ENCODE measurements around the gene ERBB3.

The ERBB3 gene

GRCh38 chr12:56143870-56144269, 63.9 kb downstream of the ERBB3 start:
- H3K27ac ChIP-seq (ENCODE audit: extremely low read depth, low read depth, low read length): no peak overlapping the region
- no peaks in the 10 kb centered on the region for H3K9me3 ChIP-seq (ENCODE audit: control insufficient read depth, insufficient read depth, low read depth, low read length)
- peaks cover 6% of the 10 kb centered on the region; the same call in 1 of the 2 replicates for H3K4me1 ChIP-seq (ENCODE audit: control insufficient read depth, insufficient read depth, low read length)
- CTCF ChIA-PET: interaction anchor here (0.6 to 0.9 kb wide), 2 partner anchors 16 to 37 kb away, joined by 3 read pairs; partner anchors contain the start of gene ESYT1
- H3K36me3 ChIP-seq (ENCODE audit: control insufficient read depth in 2 of 2, insufficient read depth in 1 of 2, low read length in 2 of 2): peaks cover 17 to 63% of the 10 kb centered on the region in 2 experiments; a peak in 2 of 3 replicates
- no peak overlapping the region for H3K4me3 ChIP-seq (ENCODE audit: low read depth, low read length)
- TF ChIP-seq ZNF10 (tag by site-specific recombination; IDR thresholded peaks at IDR 0.05) (no peak), ZNF660 (tag by site-specific recombination; IDR thresholded peaks at IDR 0.05) (no peak), PRDM2 (tag by site-specific recombination; IDR thresholded peaks at IDR 0.05; ENCODE audit: borderline replicate concordance) (no peak), ZNF560 (tag by site-specific recombination; IDR thresholded peaks at IDR 0.05; ENCODE audit: borderline replicate concordance) (no peak)
- POLR2A ChIA-PET: interaction anchor here (0.8 to 2.5 kb wide), 5 partner anchors 13 to 78 kb away, joined by 3 to 10 read pairs (median 4); partner anchors contain the start of genes ESYT1, MYL6, RNF41 and ZC3H10

- H3K4me1 ChIP-seq (ENCODE audit: control insufficient read depth, insufficient read depth, low read length): peaks cover 6% of the 10 kb centered on the region; the same call in 1 of the 2 replicates
- no peaks in the 10 kb centered on the region for H3K9me3 ChIP-seq (ENCODE audit: control insufficient read depth, insufficient read depth, low read depth, low read length)
- CTCF ChIA-PET: interaction anchor here (0.9 kb wide), 1 partner anchor 9 kb away, joined by 3 read pairs; no protein-coding TSS in a partner anchor
- POLR2A ChIA-PET: interaction anchor here (1.0 to 1.9 kb wide), 2 partner anchors 13 to 27 kb away, joined by 3 to 7 read pairs; partner anchors contain the start of genes MYL6 and ZC3H10
- no peak overlapping the region for H3K27ac ChIP-seq (ENCODE audit: extremely low read depth, low read depth, low read length)
- peaks cover 4 to 49% of the 10 kb centered on the region in 2 experiments; a peak in 2 of 3 replicates for H3K36me3 ChIP-seq (ENCODE audit: control insufficient read depth in 2 of 2, insufficient read depth in 1 of 2, low read length in 2 of 2)
- no peak for TF ChIP-seq ZNF529 (tag by site-specific recombination; IDR thresholded peaks at IDR 0.05; ENCODE audit: insufficient replicate concordance)
- TF ChIP-seq ZNF24 (tag by site-specific recombination; IDR thresholded peaks at IDR 0.05): no peak
- no peak for TF ChIP-seq ZNF548 (tag by site-specific recombination; IDR thresholded peaks at IDR 0.05)
- no peak for TF ChIP-seq ZBTB21 (tag by site-specific recombination; IDR thresholded peaks at IDR 0.05)
- no peak for TF ChIP-seq ZNF785 (tag by site-specific recombination; IDR thresholded peaks at IDR 0.05)
- TF ChIP-seq ZNF266 (tag by site-specific recombination; IDR thresholded peaks at IDR 0.05; ENCODE audit: low read depth): no peak
- no peak for TF ChIP-seq ZNF366 (tag by site-specific recombination; conservative IDR thresholded peaks at IDR 0.05)
- no peak for TF ChIP-seq ZNF555 (tag by site-specific recombination; conservative IDR thresholded peaks at IDR 0.05)
- H3K4me3 ChIP-seq (ENCODE audit: low read depth, low read length): no peak overlapping the region
Observed at GRCh38 chr12:56145217-56145616, 65.3 kb downstream of the ERBB3 start.

GRCh38 chr12:56146492-56147460, 66.8 kb downstream of the ERBB3 start:
- Histone ChIP-seq H3K27ac (ENCODE audit: extremely low read depth, low read depth, low read length) (no peak overlapping the region), H3K36me3 (ENCODE audit: control insufficient read depth in 2 of 2, insufficient read depth in 1 of 2, low read length in 2 of 2) (peaks cover 0 to 36% of the 10 kb centered on the region in 2 experiments; a peak in 2 of 3 replicates), H3K4me3 (ENCODE audit: low read depth, low read length) (no peak overlapping the region), H3K4me1 (ENCODE audit: control insufficient read depth, insufficient read depth, low read length) (peaks cover 6% of the 10 kb centered on the region), H3K9me3 (ENCODE audit: control insufficient read depth, insufficient read depth, low read depth, low read length) (no peaks in the 10 kb centered on the region)
- ChIA-PET POLR2A (interaction anchor here (0.7 to 3.6 kb wide), 2 partner anchors 13 to 19 kb away, joined by 4 to 22 read pairs; partner anchors contain the start of gene ESYT1), CTCF (interaction anchor here (0.7 kb wide), 1 partner anchor 1847 kb away, joined by 3 read pairs; no protein-coding TSS in a partner anchor)
- TF ChIP-seq ZBTB48 (tag by site-specific recombination; IDR thresholded peaks at IDR 0.05): peak; percentile 28; the same call in 1 of the 2 replicates
- peak; percentile 71 for TF ChIP-seq PRDM10 (tag by site-specific recombination; IDR thresholded peaks at IDR 0.05)
- TF ChIP-seq PRDM6 (tag by site-specific recombination; IDR thresholded peaks at IDR 0.05): 0 out of 2 replicates have a peak, but pooled peaks have one; percentile 16
- TF ChIP-seq ZNF354C (tag by site-specific recombination; IDR thresholded peaks at IDR 0.05; ENCODE audit: borderline replicate concordance, low read depth): no peak

Measured in HEK293 (cell line).